Measurements from ENCODE around the gene SLC25A26.

Gene SLC25A26

GRCh38 chr3:66407611-66408218 lies 186.9 kb downstream of the SLC25A26 start:
- H3K4me3 ChIP-seq (ENCODE audit: low read depth, low read length), result no peak overlapping the region
- no peak for DNase-seq (ENCODE audit: low read depth)
- TF ChIP-seq CTCF (IDR thresholded peaks at IDR 0.05; ENCODE audit: low read depth, low read length, missing control alignments), result peak; percentile 98

GRCh38 chr3:66409771-66410754 lies 189.3 kb downstream of the SLC25A26 start:
- TF ChIP-seq CTCF (IDR thresholded peaks at IDR 0.05; ENCODE audit: low read depth, low read length, missing control alignments), result no peak
- no peak for DNase-seq (ENCODE audit: low read depth)
- H3K4me3 ChIP-seq (ENCODE audit: low read depth, low read length), result no peak overlapping the region

- DNase-seq (ENCODE audit: low read depth), result no peak
- no peak for TF ChIP-seq CTCF (IDR thresholded peaks at IDR 0.05; ENCODE audit: low read depth, low read length, missing control alignments)
These were observed 190.2 kb downstream of the SLC25A26 start for GRCh38 chr3:66410976-66411375.

GRCh38 chr3:66411474-66411873 lies 190.7 kb downstream of the SLC25A26 start:
- no peak for DNase-seq (ENCODE audit: low read depth)
- no peak overlapping the region for H3K4me3 ChIP-seq (ENCODE audit: low read depth, low read length)
- no peak for TF ChIP-seq CTCF (IDR thresholded peaks at IDR 0.05; ENCODE audit: low read depth, low read length, missing control alignments)

More at GRCh38 chr3:66410976-66411375, 190.2 kb downstream of the SLC25A26 start:
- H3K4me3 ChIP-seq (ENCODE audit: low read depth, low read length), result no peak overlapping the region

- no peak overlapping the region for H3K4me3 ChIP-seq (ENCODE audit: low read depth, low read length)
- no peak for DNase-seq (ENCODE audit: low read depth)
- no peak for TF ChIP-seq CTCF (IDR thresholded peaks at IDR 0.05; ENCODE audit: low read depth, low read length, missing control alignments)
These were observed 191.4 kb downstream of the SLC25A26 start for GRCh38 chr3:66411961-66412887.

- H3K4me3 ChIP-seq (ENCODE audit: low read depth, low read length), result no peak overlapping the region
- DNase-seq (ENCODE audit: low read depth), result no peak
- no peak for TF ChIP-seq CTCF (IDR thresholded peaks at IDR 0.05; ENCODE audit: low read depth, low read length, missing control alignments)
These were observed 192.4 kb downstream of the SLC25A26 start for GRCh38 chr3:66413151-66413751.

Data from GM12864 (cell line).